ENCODE data around the gene VPS54. TPM values are rescaled to one million over a fixed set of nuclear protein-coding genes. Genes with fewer than 3 reads are reported as not detected.
A peak's percentile ranks its signal among the peaks of the same experiment; 100 is the strongest.

VPS54 gene
- total and polyA plus RNA-seq, 9 donors, result 22.3 to 28.0 (median 26.7) TPM

DNA sequence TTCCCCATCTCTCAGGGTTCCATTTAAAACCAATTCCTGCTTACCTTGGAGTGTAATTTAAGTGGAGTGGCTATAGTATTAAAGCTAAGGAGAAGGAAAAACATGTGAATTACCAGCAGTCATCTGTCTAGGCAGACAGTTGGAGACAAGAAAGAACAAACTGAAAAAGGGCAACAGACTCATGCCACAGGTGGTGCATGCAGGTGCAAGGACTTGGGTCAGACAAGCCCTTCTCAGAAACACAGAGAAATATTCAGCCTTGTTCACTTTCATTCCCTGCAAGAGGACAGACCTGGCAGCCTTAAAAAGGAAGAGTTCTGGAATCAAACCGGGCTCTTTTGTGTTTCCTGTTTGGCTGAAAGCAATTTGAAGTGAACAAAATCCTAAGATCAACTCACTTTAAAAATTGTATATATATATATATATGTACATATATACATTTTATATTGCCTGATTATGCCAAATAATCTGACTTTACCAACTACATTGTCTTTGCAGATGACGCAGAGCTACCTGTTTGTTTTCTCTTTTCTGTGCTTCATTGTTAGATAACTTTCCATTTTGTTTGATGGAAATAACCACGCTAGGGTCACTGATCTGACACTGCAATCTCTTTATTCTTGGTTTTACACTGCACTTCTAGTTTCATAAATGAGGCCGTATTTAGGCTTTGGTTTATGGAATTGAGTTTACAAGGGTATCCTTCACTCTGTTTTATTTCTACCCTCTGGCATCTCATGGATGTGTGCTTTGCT lies 35.1 kb upstream of the VPS54 start:
- DNase-seq, result no peak
- H3K4me1 ChIP-seq (ENCODE audit: control insufficient read depth, insufficient read depth, low read length), result peaks cover 4% of the 10 kb centered on the region
- no peak overlapping the region for H3K27ac ChIP-seq (ENCODE audit: low read length)
- H3K27me3 ChIP-seq (ENCODE audit: control insufficient read depth, insufficient read depth, low read length), result no peaks in the 10 kb centered on the region
- H3K9me3 ChIP-seq (replicated peaks; ENCODE audit: control insufficient read depth, low read depth, low read length), result no peaks in the 10 kb centered on the region
- no CpG with 5 or more reads among the region's 4 CpGs for WGBS (ENCODE audit: insufficient coverage)
- no peak overlapping the region for H3K4me3 ChIP-seq (ENCODE audit: low read length)
- no peaks in the 10 kb centered on the region for H3K36me3 ChIP-seq (ENCODE audit: control insufficient read depth, insufficient read depth, low read length)

DNA sequence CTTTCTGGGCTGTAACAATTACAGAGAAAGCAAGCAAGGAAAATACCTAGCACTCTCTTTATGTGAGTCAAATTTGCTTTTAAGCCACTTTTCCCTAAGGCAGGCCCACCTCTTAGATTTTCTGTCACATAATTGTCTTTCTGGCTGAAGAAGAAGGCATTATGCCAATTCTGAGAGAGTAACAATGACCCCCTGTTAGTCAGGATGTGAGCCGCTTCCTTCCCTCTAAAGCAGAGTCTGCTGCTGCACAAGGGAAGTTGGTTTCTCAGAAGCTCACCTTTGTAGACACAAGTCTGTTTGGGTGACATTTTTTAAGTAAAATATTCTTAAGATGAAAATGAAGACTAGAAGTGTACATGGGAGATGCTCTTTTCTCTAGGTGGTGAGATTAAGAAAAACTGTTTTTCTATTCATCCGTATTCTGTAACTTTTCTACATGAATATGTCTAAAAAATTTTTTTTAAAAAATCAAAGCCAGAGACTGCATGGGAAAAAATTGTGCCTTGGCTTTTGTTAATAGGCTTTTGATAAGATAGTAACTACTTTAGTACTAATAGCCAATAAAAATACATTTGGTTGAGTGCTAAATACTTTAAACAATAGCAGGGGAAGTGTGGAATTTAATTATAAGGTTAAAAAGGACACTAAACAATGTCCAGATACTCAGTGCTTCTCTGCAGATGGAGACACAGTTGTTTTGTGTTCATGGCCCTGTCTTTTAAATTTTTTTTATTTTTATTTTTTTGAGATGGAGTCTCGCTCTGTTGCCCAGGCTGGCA lies 33.4 kb upstream of the VPS54 start:
- peak; percentile 48 for DNase-seq
- Histone ChIP-seq H3K4me1 (ENCODE audit: control insufficient read depth, insufficient read depth, low read length) (peaks cover 4% of the 10 kb centered on the region), H3K27ac (ENCODE audit: low read length) (peak overlapping the region; percentile 71), H3K27me3 (ENCODE audit: control insufficient read depth, insufficient read depth, low read length) (no peaks in the 10 kb centered on the region), H3K4me3 (ENCODE audit: low read length) (no peak overlapping the region), H3K36me3 (ENCODE audit: control insufficient read depth, insufficient read depth, low read length) (no peaks in the 10 kb centered on the region), H3K9me3 (replicated peaks; ENCODE audit: control insufficient read depth, low read depth, low read length) (no peaks in the 10 kb centered on the region)
- no CpG with 5 or more reads among the region's 3 CpGs for WGBS (ENCODE audit: insufficient coverage)

DNA sequence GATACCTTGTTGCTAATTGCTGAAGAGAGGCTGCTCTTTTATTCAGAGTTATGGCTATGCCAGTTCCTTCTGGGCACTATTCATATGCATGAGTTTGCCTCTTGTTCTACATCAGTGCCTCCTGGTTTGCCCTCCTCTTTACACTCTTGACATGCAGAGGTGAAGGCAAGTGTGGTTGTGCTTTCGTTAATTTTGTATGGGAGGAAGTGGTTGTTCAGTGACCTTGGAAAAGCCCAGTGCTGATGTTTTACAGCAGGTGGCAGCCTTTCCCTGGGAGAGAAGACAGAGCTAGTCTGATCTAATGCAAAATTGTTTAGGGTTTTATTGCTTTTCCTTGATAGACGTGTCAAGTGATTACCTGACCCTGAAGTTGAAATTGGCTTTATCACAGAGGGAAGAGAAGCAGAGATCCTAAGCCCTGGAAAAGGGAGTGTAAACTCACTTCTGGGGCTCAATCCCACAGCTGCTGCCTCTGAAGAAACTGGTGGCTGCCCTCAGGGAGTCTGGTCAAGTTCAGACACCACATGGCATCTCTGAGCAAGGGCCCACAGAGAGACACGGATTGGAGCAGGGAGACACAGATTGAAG lies 30.5 kb upstream of the VPS54 start:
- no peaks in the 10 kb centered on the region for H3K36me3 ChIP-seq (ENCODE audit: control insufficient read depth, insufficient read depth, low read length)
- 9% methylated on average over 2 of the region's 3 CpGs for WGBS (ENCODE audit: insufficient coverage)
- peaks cover 4% of the 10 kb centered on the region for H3K4me1 ChIP-seq (ENCODE audit: control insufficient read depth, insufficient read depth, low read length)
- no peaks in the 10 kb centered on the region for H3K9me3 ChIP-seq (replicated peaks; ENCODE audit: control insufficient read depth, low read depth, low read length)
- no peak overlapping the region for H3K27ac ChIP-seq (ENCODE audit: low read length)
- no peaks in the 10 kb centered on the region for H3K27me3 ChIP-seq (ENCODE audit: control insufficient read depth, insufficient read depth, low read length)
- no peak overlapping the region for H3K4me3 ChIP-seq (ENCODE audit: low read length)
- DNase-seq, result peak; percentile 82

DNA sequence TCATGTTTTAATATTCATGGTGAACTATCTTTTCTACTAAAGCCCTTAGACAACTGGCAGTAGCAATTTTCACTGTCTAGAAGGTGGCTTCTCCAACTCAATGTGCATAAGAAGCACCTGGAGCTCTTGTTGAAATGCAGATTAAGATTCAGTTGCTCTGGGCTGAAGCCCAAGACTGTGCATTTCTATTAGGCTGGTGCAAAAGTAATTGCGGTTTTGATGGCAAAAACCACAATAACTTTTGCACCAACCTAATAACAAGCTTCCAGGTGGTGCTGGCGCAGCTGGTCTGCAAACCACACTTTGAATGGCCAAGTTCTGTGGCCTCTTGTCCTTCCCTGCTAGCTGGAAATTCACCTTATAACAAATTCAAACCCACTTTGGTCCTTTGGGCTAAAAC lies 26.7 kb upstream of the VPS54 start:
- Histone ChIP-seq H3K36me3 (ENCODE audit: control insufficient read depth, insufficient read depth, low read length) (no peaks in the 10 kb centered on the region), H3K4me1 (ENCODE audit: control insufficient read depth, insufficient read depth, low read length) (peaks cover 2% of the 10 kb centered on the region), H3K27me3 (ENCODE audit: control insufficient read depth, insufficient read depth, low read length) (no peaks in the 10 kb centered on the region), H3K9me3 (replicated peaks; ENCODE audit: control insufficient read depth, low read depth, low read length) (no peaks in the 10 kb centered on the region), H3K4me3 (ENCODE audit: low read length) (no peak overlapping the region), H3K27ac (ENCODE audit: low read length) (no peak overlapping the region)
- WGBS (ENCODE audit: insufficient coverage), result 86% methylated on average over 1 of the region's 2 CpGs
- no peak for DNase-seq

DNA sequence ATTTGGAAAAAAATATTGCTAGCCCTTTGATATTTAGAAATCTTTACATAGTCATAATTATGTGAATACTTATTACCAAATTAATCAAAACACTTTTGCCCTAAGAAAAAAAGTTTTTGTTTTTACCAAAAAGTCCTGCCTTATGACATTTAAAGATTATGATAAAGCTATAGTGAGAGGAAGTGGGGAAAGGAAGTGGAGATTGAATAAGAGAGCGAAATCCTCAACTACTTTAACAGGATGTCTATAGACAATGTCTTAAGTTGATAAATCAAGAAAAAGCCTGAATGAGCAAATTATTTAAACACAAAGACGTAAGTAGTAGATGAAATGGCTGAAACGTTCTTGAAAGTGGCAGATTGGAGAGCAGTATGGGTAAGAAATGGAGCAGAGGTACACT lies 20.9 kb upstream of the VPS54 start:
- no CpG with 5 or more reads among the region's 3 CpGs for WGBS (ENCODE audit: insufficient coverage)
- Histone ChIP-seq H3K27me3 (ENCODE audit: control insufficient read depth, insufficient read depth, low read length) (no peaks in the 10 kb centered on the region), H3K4me3 (ENCODE audit: low read length) (no peak overlapping the region), H3K36me3 (ENCODE audit: control insufficient read depth, insufficient read depth, low read length) (no peaks in the 10 kb centered on the region), H3K4me1 (ENCODE audit: control insufficient read depth, insufficient read depth, low read length) (no peaks in the 10 kb centered on the region), H3K9me3 (replicated peaks; ENCODE audit: control insufficient read depth, low read depth, low read length) (no peaks in the 10 kb centered on the region), H3K27ac (ENCODE audit: low read length) (no peak overlapping the region)
- no peak for DNase-seq

DNA sequence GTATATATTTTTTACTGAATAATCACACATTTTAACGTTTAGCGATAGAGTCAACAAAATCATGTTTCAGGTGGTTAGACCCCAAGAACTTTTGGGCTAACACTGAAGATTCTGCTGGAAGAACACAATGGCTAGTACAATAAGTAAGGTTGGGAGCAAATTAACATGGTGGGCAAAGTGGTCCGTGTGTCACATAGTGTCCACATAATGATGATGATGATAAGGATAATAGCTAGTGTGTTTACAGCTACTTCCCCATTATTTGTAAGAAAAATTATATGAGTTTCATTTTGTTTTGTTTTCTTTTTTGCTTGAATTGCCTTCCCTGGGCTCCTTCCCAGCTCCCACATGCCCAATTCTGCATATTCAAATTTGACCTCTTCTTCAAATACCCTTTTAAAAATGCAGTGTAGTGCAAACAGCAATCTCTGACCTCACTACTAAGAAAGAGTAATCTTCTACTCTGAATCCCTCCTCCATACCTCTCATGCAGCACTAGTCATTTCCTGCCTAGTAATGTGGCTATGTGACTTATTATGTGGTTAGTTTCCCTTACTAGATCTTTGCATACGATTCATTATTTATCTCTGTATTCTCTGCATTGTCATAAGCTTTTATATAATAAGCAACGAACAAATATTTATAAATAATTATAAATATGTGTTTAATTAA lies 16.9 kb upstream of the VPS54 start:
- no peaks in the 10 kb centered on the region for H3K9me3 ChIP-seq (replicated peaks; ENCODE audit: control insufficient read depth, low read depth, low read length)
- no peak overlapping the region for H3K27ac ChIP-seq (ENCODE audit: low read length)
- H3K4me3 ChIP-seq (ENCODE audit: low read length), result no peak overlapping the region
- no CpG with 5 or more reads among the region's 5 CpGs for WGBS (ENCODE audit: insufficient coverage)
- no peaks in the 10 kb centered on the region for H3K4me1 ChIP-seq (ENCODE audit: control insufficient read depth, insufficient read depth, low read length)
- H3K36me3 ChIP-seq (ENCODE audit: control insufficient read depth, insufficient read depth, low read length), result no peaks in the 10 kb centered on the region
- no peaks in the 10 kb centered on the region for H3K27me3 ChIP-seq (ENCODE audit: control insufficient read depth, insufficient read depth, low read length)
- no peak for DNase-seq

DNA sequence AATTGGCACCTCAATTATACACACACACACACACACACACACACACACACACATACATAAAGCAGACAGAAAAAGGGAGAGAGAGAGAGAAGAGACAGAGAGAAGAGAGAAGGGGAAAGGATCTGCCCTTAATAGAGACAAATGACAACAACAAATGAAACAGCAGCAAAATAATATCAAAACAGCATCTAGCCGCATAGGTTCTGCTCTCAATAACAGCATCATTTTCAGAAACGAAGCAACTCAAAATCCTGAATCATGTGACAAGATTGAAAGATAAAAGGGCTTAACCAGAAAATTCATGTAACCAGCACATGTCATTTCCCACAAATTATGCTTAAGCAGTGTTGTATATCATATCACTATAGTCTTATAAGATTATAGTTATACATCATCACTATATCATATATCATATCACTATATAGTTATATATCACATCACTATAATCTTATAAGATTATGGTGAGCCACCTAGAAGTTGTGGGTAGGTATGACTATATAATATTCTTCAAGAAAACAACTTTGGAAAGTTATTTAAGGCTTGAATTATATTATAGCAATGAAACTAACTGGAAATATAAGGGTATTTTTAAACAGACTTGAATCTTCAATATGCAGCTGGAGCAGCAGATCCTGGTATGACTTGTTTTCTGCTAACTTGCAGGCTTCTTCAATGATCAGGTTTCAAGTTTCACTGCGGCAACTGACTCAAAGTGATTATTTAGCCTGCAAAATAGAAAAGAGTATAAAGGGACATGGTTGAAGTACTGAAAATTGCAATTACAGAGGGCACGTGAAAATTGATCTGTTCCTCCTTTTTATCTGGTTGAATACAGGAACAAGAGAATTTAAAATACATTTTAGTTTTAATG lies 16.1 kb upstream of the VPS54 start:
- WGBS (ENCODE audit: insufficient coverage), result 20% methylated on average over 1 of the region's 4 CpGs
- H3K27me3 ChIP-seq (ENCODE audit: control insufficient read depth, insufficient read depth, low read length), result no peaks in the 10 kb centered on the region
- no peak overlapping the region for H3K27ac ChIP-seq (ENCODE audit: low read length)
- DNase-seq, result peak; percentile 47
- H3K4me3 ChIP-seq (ENCODE audit: low read length), result no peak overlapping the region
- no peaks in the 10 kb centered on the region for H3K36me3 ChIP-seq (ENCODE audit: control insufficient read depth, insufficient read depth, low read length)
- no peaks in the 10 kb centered on the region for H3K4me1 ChIP-seq (ENCODE audit: control insufficient read depth, insufficient read depth, low read length)
- H3K9me3 ChIP-seq (replicated peaks; ENCODE audit: control insufficient read depth, low read depth, low read length), result no peaks in the 10 kb centered on the region

DNA sequence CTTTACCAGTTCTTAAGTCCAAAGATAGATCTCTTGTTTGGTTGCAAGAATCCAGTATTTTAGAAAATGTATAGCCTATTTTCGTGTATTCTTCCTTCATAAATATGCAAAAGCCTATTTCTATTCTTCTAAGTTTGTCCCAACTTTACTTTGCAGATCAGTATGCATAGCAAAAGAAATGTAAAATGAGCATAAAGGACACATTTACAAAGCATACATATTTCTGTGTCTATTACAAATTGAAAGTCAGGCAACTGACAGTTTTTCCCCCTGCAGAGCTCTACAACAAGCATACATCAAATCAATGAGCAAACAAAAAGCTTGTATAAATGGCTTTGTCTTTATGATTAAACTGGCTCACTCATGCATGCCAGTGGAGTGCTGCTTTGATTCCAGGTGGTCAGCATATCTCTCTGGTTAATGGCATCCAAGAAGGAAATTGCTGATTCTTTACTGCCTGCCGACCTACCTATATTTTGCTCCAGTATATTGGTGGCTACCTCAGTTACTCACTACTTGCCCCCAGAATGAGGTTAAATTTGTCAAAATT lies 10.0 kb upstream of the VPS54 start:
- H3K27me3 ChIP-seq (ENCODE audit: control insufficient read depth, insufficient read depth, low read length), result no peaks in the 10 kb centered on the region
- WGBS (ENCODE audit: insufficient coverage), result no CpG with 5 or more reads among the region's 2 CpGs
- no peaks in the 10 kb centered on the region for H3K36me3 ChIP-seq (ENCODE audit: control insufficient read depth, insufficient read depth, low read length)
- no peaks in the 10 kb centered on the region for H3K9me3 ChIP-seq (replicated peaks; ENCODE audit: control insufficient read depth, low read depth, low read length)
- DNase-seq, result no peak
- no peaks in the 10 kb centered on the region for H3K4me1 ChIP-seq (ENCODE audit: control insufficient read depth, insufficient read depth, low read length)
- H3K27ac ChIP-seq (ENCODE audit: low read length), result no peak overlapping the region
- H3K4me3 ChIP-seq (ENCODE audit: low read length), result no peak overlapping the region

DNA sequence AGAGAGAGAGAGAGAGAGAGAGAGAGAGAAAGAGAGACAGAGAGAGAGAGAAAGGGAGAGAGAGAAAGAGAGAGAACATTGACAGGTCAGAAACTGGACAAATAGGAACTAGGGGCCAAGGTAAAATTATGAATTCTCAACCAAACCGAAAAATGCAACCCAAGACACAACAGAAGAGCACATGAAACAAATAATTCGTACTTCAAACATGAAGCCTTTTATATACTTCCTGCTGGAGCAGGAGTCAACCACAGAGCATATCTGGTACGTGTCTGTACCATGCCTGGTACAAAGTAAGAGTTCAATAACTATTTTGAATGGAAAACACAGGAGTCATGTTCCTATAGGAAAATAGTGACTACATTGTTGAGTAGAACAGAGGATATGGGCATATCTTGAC lies 6.5 kb upstream of the VPS54 start:
- H3K36me3 ChIP-seq (ENCODE audit: control insufficient read depth, insufficient read depth, low read length), result no peaks in the 10 kb centered on the region
- no peaks in the 10 kb centered on the region for H3K27me3 ChIP-seq (ENCODE audit: control insufficient read depth, insufficient read depth, low read length)
- WGBS (ENCODE audit: insufficient coverage), result no CpG with 5 or more reads among the region's 3 CpGs
- H3K4me3 ChIP-seq (ENCODE audit: low read length), result no peak overlapping the region
- no peaks in the 10 kb centered on the region for H3K4me1 ChIP-seq (ENCODE audit: control insufficient read depth, insufficient read depth, low read length)
- H3K9me3 ChIP-seq (replicated peaks; ENCODE audit: control insufficient read depth, low read depth, low read length), result no peaks in the 10 kb centered on the region
- no peak overlapping the region for H3K27ac ChIP-seq (ENCODE audit: low read length)
- no peak for DNase-seq

Measured in muscle of leg (tissue), 11 donors.